ENCODE data around the gene BBS9. TPM values are rescaled to one million over a fixed set of nuclear protein-coding genes. Genes with fewer than 3 reads are reported as not detected.

The BBS9 gene
- polyA plus RNA-seq, 12 donors: 8.1 to 24.4 (median 19.3) TPM; not detected in 1

GRCh38 chr7:33601884-33602283, 472.5 kb downstream of the BBS9 start:
- DNase-seq: no peak

GRCh38 chr7:33604056-33604455, 474.7 kb downstream of the BBS9 start:
- DNase-seq: no peak

GRCh38 chr7:33610918-33611317, 481.6 kb downstream of the BBS9 start:
- DNase-seq: no peak

GRCh38 chr7:33612442-33612841, 483.1 kb downstream of the BBS9 start:
- no peak for DNase-seq

GRCh38 chr7:33614357-33615117, 485.2 kb downstream of the BBS9 start:
- no peak for DNase-seq

GRCh38 chr7:33616752-33617151, 487.4 kb downstream of the BBS9 start:
- DNase-seq: no peak

GRCh38 chr7:33619264-33619663, 489.9 kb downstream of the BBS9 start:
- no peak for DNase-seq

GRCh38 chr7:33623267-33623666, 493.9 kb downstream of the BBS9 start:
- DNase-seq: no peak

GRCh38 chr7:33624215-33624614, 494.9 kb downstream of the BBS9 start:
- no peak for DNase-seq

GRCh38 chr7:33626869-33627268, 497.5 kb downstream of the BBS9 start:
- no peak for DNase-seq

- no peak for DNase-seq
Observed at GRCh38 chr7:33627741-33628140, 498.4 kb downstream of the BBS9 start.

GRCh38 chr7:33628894-33629293, 499.5 kb downstream of the BBS9 start:
- DNase-seq: no peak

GRCh38 chr7:33630359-33630758, 501.0 kb downstream of the BBS9 start:
- DNase-seq: no peak

- DNase-seq: no peak
Observed at GRCh38 chr7:33632322-33632721, 503.0 kb downstream of the BBS9 start.

- no peak for DNase-seq
Observed at GRCh38 chr7:33632840-33633525, 503.6 kb downstream of the BBS9 start.

GRCh38 chr7:33634606-33635005, 505.2 kb downstream of the BBS9 start:
- no peak for DNase-seq

GRCh38 chr7:33636359-33636758, 507.0 kb downstream of the BBS9 start:
- DNase-seq: no peak

GRCh38 chr7:33639552-33640197, 510.3 kb downstream of the BBS9 start:
- DNase-seq: no peak

- DNase-seq: no peak
Observed at GRCh38 chr7:33640741-33641140, 511.4 kb downstream of the BBS9 start.

- no peak for DNase-seq
Observed at GRCh38 chr7:33642312-33642711, 512.9 kb downstream of the BBS9 start.

GRCh38 chr7:33643530-33643929, 514.2 kb downstream of the BBS9 start:
- DNase-seq: no peak

GRCh38 chr7:33644489-33644888, 515.1 kb downstream of the BBS9 start:
- DNase-seq: no peak

GRCh38 chr7:33645104-33645503, 515.7 kb downstream of the BBS9 start:
- no peak for DNase-seq

Measured in muscle of arm (tissue), 12 donors.